ENCODE results near the gene TSPAN8. TPM values are rescaled to one million over a fixed set of nuclear protein-coding genes. Genes with fewer than 3 reads are reported as not detected.

Gene TSPAN8
- total RNA-seq, 4 donors from 2014 or later = 0.29 to 2.2 (median 1.1) TPM; not detected in 1

DNA sequence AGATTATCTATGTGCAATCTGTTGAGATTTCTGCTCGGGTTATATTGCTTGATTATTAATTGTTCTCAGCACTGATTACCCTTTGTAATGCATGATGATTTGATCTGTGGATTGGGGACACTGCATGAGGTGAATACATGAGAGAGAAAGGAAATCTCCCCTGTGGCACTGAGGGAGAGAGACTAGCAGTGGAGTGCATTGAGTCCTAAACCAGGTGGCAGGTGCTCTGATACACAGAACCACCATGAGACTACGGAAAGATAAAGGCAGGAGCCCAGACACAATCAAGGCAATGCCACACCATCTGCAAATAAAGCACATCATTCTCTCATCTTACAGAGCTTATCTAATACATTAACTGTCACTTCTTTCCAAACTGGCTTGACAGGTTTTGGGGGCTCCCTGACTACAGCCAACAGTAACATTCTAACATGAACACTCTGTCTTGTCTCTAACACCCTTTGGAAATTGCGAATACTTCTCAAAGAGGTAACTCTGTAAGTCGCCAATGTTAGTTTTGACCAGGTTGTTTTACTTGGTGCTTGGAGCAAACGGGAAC lies 37.6 kb upstream of the TSPAN8 start:
- no peak for DNase-seq (ENCODE audit: extremely low spot score)
- 59% methylated on average over 5 of the region's 5 CpGs for whole genome bisulfite sequencing
- Histone ChIP-seq H3K36me3 (no peaks in the 10 kb centered on the region), H3K4me1 (no peaks in the 10 kb centered on the region), H3K4me3 (no peak overlapping the region), H3K9me3 (no peaks in the 10 kb centered on the region), H3K27me3 (no peaks in the 10 kb centered on the region), H3K27ac (replicated peaks in 1 of 4) (no peak overlapping the region)
- intact Hi-C loops (cut with DNase I) = no loop called here
- TF ChIP-seq CTCF (IDR thresholded peaks at IDR 0.05) = no peak
- TF ChIP-seq POLR2A (IDR thresholded peaks at IDR 0.05; ENCODE audit: low read depth) = no peak
- no peak for TF ChIP-seq POLR2AphosphoS5 (IDR thresholded peaks at IDR 0.05)

DNA sequence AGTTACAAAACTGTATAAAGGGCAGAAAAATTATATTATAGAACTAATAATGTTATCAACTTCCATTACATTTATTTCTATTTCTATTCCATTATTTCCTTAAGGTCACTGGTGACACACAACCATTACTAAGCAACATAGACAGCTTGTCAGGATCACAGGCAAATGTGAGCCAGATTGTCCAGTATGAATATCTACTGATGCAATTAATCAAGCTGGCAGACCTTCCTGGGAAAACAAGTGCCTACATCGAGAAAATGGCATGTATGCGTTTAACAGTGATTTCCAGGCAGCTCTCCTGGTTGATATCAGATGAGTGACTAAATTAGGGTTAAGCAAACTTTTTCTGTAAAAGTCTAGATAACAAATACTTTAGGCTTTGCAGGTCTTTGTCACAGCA lies 36.9 kb upstream of the TSPAN8 start:
- no peak overlapping the region for H3K4me3 ChIP-seq
- intact Hi-C loops (cut with DNase I) = no loop called here
- H3K9me3 ChIP-seq = no peaks in the 10 kb centered on the region
- H3K36me3 ChIP-seq = no peaks in the 10 kb centered on the region
- no peaks in the 10 kb centered on the region for H3K4me1 ChIP-seq
- H3K27ac ChIP-seq (replicated peaks in 1 of 4) = no peak overlapping the region
- TF ChIP-seq POLR2A (IDR thresholded peaks at IDR 0.05; ENCODE audit: low read depth) (no peak), EP300 (IDR thresholded peaks at IDR 0.05) (no peak), POLR2AphosphoS5 (IDR thresholded peaks at IDR 0.05) (no peak), CTCF (IDR thresholded peaks at IDR 0.05) (no peak)
- DNase-seq (ENCODE audit: extremely low spot score) = no peak
- 52% methylated on average over 2 of the region's 2 CpGs for WGBS
- no peaks in the 10 kb centered on the region for H3K27me3 ChIP-seq

DNA sequence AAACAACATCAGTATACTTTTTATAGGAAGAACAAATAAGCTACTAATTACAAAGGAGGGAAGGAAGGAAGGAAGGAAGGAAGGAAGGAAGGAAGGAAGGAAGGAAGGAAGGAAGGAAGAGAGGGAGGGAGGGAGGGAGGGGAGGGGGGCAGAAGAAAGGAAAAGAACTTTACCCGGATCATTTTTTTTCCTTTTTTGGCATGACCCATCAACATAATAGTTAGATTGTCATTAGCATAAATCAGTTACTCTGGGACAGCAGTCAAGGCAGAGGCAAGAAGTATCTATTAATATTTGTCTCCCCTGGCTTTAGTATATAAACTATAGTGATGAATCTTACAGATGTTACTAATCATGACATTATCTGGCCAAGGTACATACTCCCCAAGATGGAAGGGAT lies 35.2 kb upstream of the TSPAN8 start:
- H3K27me3 ChIP-seq = no peaks in the 10 kb centered on the region
- H3K4me1 ChIP-seq = no peaks in the 10 kb centered on the region
- H3K9me3 ChIP-seq = no peaks in the 10 kb centered on the region
- no peak overlapping the region for H3K27ac ChIP-seq (replicated peaks in 1 of 4)
- no peak for TF ChIP-seq POLR2A (IDR thresholded peaks at IDR 0.05; ENCODE audit: low read depth)
- TF ChIP-seq CTCF (IDR thresholded peaks at IDR 0.05) = no peak
- no peak for TF ChIP-seq POLR2AphosphoS5 (IDR thresholded peaks at IDR 0.05)
- TF ChIP-seq EP300 (IDR thresholded peaks at IDR 0.05) = no peak
- H3K4me3 ChIP-seq = no peak overlapping the region
- no peak for DNase-seq (ENCODE audit: extremely low spot score)
- H3K36me3 ChIP-seq = no peaks in the 10 kb centered on the region
- WGBS = 80% methylated on average over 1 of the region's 1 CpG
- intact Hi-C loops (cut with DNase I) = no loop called here

DNA sequence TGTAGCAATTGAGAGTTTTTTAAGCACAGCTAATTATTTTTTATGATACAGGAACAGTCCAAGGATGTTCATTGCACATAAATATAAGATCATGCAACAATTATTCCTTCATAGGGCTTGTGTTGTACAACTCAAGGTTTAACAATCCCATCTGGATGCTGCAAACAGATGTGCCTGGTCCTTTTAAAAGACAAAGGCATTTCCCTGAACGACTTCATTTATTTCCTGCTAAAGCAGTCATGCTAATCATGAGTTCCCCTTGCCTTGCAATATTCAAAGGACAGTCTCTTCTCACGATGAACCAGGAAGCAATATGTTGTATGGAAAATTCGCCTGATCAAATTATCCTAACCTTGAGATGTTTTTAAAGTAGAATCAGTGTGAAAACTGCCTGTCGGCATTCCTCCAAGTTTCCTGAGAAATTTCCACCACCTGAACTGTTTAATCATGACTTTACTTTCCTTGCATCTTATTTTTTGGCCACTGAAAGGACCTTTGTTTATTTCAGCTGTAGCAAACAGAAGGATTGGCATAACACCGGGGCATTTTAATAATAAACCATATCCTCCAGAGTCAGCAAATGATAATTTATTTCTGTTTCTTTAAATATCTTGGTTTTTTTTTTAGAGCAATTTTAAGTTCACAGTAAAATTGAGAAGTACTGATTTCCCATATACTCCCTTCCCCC lies 33.9 kb upstream of the TSPAN8 start:
- WGBS = 53% methylated on average over 5 of the region's 5 CpGs
- H3K36me3 ChIP-seq = no peaks in the 10 kb centered on the region
- no peak for DNase-seq (ENCODE audit: extremely low spot score)
- TF ChIP-seq CTCF (IDR thresholded peaks at IDR 0.05) = no peak
- no peak for TF ChIP-seq POLR2AphosphoS5 (IDR thresholded peaks at IDR 0.05)
- TF ChIP-seq POLR2A (IDR thresholded peaks at IDR 0.05; ENCODE audit: low read depth) = no peak
- no peak for TF ChIP-seq EP300 (IDR thresholded peaks at IDR 0.05)
- no peak overlapping the region for H3K4me3 ChIP-seq
- intact Hi-C loops (cut with DNase I) = no loop called here
- H3K27me3 ChIP-seq = no peaks in the 10 kb centered on the region
- no peaks in the 10 kb centered on the region for H3K9me3 ChIP-seq
- no peak overlapping the region for H3K27ac ChIP-seq (replicated peaks in 1 of 4)
- H3K4me1 ChIP-seq = no peaks in the 10 kb centered on the region

- 74% methylated on average over 4 of the region's 4 CpGs for WGBS
- Histone ChIP-seq H3K9me3 (no peaks in the 10 kb centered on the region), H3K27ac (replicated peaks in 1 of 4) (no peak overlapping the region), H3K4me3 (no peak overlapping the region), H3K4me1 (no peaks in the 10 kb centered on the region), H3K27me3 (no peaks in the 10 kb centered on the region), H3K36me3 (no peaks in the 10 kb centered on the region)
- DNase-seq (ENCODE audit: extremely low spot score) = no peak
- intact Hi-C loops (cut with DNase I) = no loop called here
- TF ChIP-seq POLR2AphosphoS5 (IDR thresholded peaks at IDR 0.05) (no peak), EP300 (IDR thresholded peaks at IDR 0.05) (no peak), POLR2A (IDR thresholded peaks at IDR 0.05; ENCODE audit: low read depth) (no peak), CTCF (IDR thresholded peaks at IDR 0.05) (no peak)
These were observed 33.0 kb upstream of the TSPAN8 start for GRCh38 chr12:71190822-71191221.
